GM18517 (cell line): ENCODE results near the gene ABHD8.
"Not testable (repeated sequence)": the region's sequence is repeated elsewhere in the genome, so short reads cannot be mapped to it uniquely, and the experiment has no call there.

Experiments
- ATAC-seq: cut with Tn5 transposase; IDR thresholded peaks from one replicate; pipeline ENCODE4 v1.9.1; 2021; ENCODE audit warnings: mild to moderate bottlenecking, moderate library complexity; ENCODE audit not compliant: unreplicated experiment

Gene ABHD8

DNA sequence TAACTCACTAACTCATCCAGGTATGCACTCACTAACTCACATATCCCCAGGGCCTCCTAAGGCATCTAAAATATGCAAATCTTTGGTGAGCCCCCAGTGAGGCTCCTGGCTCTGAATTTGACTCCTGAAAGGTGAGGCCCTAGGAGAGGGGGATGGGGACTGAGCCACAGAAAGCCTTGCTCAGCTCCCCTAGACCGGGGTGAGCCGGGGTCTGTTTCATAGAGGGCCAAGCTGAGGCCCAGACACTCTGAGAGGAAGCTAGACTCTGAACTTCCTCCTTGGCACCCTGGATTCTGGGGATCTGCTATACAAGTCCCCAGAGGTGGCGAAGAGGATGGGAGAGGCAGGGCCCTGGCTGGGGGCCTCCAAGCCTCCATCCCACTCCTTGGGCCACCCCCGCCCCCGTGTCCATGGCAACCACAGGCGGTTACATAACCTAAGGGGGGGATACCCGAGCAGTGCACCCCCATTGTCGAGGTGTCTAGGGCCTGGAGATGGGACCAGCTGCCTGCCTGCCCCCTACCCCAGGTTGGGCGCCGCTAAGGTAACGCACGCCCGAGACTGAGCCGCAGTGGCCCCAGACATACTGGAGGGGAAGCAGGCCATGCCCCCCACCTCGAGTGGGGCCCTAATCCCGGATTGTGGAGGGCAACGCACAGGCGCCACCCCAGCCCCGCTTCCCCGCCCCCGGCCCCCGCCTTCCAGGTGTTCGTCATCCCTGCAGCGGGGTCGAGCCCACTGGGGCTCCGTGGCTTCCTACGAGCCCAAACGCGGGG is 646 bp downstream of the ABHD8 start:
- ATAC-seq, result no peak

DNA sequence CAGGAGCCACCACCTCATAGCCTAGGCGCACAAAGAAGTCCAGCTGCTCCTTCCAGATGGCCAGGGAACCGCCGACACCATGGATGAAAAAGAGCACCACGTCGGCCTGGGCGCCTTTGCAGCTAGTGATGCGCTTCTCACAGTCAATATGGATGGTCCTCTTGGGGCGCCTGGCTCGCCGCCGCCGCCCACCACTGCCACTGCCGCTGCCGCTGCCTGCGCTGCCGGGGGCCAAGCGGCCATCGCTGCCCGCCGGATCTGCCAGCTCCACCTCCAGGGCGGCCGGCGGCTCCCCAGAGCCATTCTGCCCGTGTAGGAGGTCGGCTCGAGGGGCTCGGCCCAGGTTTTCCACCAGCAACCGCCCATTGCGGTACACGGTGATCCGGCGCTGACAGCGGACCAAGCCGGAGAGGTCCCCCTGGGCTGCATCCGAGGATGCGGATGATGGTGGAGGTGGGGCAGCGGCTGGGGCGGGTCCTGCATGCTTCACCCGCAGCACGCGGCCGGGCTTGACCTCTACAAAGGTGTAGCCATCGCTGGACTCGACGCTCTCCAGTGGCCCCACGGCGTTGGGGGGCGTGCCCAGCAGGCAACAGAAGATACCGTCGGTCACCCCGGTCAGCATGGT is 2.1 kb downstream of the ABHD8 start:
- no peak for ATAC-seq

DNA sequence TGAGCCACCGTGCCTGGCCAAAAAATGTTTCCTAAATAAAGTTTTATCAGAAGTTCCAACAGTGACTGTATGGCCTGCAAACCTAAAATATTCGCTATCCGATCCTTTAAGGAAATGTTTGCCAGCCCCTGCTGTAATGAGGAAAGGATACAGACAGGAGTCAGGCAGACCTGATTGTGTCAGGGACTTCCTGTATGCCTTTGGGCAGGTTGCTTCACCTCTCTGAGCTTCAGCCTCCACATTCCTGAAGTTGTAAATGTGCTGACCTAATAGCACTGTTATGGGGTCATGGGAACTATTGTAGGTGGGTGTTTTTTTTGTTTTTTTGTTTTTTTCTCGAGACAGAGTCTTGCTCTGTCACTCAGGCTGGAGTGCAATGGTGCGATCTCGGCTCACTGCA is 6.2 kb downstream of the ABHD8 start:
- ATAC-seq, result no peak

DNA sequence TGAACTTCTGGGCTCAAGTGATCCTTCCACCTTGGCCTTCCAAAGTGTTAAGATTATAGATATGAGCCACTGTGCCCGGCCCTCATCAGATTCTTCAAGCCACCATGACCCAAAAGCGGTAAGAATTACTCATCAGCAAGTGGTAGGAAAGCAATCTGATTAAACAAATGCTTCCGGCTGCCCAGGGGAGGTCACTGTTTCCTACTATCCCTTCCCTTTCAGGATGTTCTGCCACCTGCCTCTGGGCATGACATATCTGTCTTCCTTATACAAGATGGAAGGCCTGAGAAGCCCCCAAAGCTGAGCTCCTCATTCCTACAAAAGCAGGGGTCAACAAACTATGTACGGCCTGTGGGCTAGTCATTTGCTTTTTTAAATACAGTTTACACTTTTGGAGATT is 7.0 kb downstream of the ABHD8 start:
- ATAC-seq, result no peak

DNA sequence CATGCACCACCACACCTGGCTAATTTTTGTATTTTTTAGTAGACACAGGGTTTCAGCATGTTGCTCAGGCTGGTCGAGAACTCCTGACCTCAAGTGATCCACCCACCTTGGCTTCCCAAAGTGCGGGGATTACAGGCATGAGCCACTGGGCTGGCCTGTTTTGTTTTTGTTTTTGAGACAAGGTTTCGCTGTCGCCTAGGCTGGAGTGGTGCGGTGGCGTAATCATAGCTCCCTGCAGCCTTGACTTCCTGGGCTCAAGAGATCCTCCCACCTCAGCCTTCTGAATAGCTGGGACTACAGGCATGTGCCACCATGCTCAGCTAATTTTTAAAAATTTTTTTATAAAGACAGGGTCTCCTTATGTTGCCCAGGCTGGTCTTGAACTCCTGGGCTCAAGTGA is 7.7 kb downstream of the ABHD8 start:
- not testable (repeated sequence) for ATAC-seq

DNA sequence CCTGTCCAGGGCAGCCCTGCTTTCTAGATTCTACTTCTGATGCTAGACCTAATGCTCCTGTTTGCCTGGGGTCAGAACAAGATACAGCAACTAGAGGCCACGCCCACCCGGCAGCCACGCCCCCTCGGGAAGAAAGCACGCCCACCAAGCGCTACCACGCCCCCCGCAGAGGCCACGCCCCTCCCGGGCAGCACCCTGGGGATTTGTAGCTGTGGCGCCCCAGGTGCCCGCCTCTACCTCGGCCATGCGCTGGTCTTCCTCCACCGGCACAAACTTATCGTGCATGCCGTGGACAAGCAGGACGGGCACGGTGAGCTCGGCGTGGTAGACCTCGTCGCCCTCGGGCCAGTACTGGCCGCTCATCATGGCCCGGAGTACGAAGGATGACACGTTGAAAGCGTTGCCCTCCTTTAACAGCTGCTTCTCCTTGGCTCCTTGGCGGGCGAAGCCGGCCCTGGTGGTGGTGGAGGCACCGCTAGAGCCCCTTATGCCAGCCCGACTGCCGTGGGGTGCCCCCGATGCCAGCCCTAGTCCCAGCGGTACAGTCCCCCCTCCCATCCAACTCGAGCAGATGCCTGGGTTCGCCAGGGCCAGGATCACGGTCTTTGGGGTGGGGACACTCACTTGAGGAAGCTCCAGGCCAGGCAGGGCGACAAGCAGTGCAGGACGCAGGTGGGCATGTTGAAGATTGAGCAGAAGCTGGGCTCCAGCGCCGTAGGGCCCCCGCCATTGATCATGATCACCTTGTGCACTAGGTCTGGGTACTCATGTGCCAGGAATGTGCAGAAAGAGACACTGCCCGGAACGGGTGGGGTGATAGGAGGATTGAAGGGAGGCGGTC is 9.0 kb downstream of the ABHD8 start:
- ATAC-seq, result no peak

DNA sequence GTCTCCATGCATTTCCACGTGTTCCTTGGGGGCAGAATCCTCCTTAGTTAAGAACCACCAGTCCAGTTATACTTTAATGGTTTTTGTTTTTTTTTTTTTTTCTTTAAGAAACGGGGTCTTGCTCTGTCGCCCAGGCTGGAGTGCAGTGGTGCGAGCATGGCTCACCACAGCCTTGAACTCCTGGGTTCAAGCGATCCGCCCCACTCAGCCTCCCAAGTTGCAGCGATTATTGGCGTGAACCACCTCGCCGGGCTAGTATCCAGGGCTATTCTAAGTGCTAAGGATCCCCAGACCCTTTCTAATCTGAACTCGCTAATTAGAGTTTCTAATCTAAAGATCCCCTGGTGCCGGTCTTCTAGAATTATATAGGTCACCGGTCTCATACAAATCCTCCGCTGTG is 9.6 kb downstream of the ABHD8 start:
- ATAC-seq, result no peak

DNA sequence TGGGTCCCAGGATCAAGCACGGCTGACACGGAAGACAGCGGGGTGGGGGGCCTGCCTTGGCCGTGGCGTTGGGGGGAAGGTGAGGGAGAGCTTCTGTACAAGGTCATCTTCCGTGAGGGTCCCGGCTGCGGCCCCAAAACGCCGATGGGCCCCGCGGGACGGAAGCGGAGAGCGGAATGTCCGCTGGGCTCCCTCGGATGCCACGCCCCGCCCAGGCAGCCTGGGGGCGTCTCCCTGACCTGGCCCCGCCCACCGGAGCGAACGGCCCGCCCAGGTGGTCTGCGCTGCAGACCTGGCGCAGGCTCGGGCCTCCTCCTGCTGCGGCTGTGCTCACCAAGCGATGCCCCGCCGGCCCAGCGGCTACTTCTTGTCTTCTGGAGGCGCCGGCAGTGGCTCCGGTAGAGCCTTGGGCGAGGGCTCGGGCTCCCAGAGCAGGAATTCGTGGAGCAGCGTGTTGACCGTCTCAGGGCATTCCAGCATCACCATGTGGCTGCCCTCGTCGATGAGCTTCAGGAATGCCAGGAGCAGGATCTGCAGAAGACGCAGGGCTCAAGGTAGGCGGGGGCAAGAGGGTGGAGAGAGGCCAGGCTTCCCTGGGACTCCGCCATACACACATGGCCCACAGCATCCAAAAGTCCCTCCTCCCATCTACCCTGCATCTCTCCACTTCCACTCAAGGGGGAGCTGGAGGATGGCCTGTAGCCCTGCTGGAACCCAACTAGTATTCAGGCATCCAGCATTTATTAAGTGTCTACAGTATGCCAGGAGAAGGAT is 10.7 kb downstream of the ABHD8 start:
- ATAC-seq, result peak; percentile 85

DNA sequence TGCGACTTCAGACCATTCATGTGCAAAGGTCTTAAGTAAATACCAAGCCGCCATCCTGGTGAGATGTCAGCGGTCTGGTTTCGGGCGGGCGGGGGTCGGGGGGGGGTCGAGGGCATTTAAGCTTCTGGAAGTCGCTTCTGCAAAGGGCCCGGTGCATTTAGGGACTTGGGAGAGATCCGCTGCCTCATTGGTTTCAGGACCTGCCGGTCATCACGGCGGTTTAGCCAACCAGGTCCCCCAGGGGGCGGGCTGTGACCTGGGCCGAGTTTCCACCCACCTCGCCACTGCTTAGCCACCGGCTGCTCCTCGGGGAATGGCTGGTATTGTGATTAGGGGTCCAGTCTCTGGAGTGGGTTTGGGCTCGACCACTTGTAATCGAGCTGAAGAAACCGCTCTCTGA is 13.7 kb downstream of the ABHD8 start:
- ATAC-seq, result no peak

DNA sequence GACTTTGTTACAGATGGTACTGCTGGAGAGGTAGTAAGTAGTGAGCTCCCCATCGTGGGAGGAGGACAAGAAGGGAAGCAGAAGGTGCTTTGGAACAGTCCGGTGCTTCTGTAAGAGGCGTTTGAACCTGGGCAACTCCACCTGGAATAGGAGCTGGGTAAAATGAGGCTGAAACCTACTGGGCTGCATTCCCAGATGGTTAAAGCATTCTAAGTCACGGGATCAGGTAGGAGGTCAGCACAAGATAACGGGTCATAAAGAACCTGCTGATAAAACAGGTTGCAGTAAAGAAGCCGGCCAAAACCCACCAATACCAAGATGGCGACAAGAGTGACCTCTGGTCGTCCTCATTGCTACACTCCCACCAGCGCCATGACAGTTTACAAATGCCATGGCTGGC is 16.5 kb downstream of the ABHD8 start:
- ATAC-seq, result no peak

DNA sequence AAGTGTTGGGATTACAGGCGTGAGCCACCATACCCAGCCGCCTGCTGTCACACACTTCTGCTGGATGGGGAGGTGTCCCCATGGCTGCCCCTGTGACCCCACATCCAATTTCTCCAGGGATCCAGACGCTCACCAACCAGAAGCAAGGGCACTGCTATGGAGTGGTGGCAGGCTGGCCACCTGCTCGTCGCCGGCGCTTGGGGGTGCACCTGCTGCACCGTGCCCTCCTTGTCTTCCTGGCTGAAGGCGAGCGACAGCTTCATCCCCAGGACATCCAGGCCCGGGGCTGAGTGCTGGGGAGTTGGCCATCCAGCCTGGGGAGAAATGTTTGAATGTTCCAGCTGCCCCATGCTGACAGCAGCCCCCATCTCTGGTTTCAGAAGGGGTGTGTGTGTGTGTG is 17.0 kb downstream of the ABHD8 start:
- no peak for ATAC-seq

DNA sequence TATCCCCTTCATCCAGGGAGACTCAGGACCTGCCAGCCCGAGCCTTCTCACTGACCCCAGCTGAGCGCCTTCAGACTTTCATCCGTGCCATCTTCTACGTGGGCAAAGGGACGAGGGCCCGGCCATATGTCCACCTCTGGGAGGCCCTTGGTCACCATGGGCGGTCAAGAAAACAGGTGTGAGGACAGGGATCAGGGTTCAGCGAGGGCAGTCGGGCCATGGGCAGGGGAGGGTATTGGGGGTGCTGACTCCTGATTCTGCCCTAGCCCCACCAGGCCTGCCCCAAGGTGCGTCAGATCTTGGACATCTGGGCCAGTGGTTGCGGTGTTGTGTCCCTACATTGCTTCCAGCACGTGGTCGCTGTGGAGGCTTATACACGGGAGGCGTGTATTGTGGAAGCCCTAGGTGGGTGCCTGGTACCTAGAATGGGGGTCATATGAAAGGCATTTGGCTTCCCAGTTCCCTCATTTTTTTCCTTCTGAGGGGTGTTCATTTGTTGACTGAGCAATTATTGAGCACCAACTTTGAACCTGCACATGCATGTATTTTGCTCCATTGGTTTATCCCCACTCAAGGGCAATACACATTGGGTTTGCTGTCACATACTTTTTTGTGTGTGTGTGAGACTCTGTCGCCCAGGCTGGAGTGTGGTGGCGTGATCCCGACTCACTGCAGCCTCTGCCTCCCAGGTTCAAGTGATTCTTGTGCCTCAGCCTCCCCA is 17.6 kb downstream of the ABHD8 start:
- ATAC-seq, result no peak

DNA sequence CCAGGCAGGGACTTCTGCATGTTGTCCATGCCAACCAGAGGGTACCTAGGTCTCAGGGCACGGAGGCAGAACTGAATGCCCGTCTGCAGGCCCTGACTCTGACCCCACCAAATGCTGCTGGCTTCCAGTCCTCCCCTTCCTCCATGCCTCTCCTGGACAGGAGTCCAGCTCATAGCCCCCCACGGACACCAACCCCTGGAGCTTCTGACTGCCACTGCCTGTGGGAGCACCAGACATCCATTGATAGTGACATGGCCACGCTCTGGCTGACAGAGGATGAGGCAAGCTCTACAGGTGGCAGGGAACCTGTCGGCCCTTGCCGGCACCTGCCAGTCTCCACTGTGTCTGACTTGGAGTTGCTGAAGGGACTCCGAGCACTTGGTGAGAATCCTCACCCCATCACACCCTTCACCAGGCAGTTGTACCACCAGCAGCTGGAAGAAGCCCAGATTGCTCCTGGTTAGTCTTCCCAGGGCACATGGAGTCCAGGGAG is 19.7 kb downstream of the ABHD8 start:
- ATAC-seq, result no peak

DNA sequence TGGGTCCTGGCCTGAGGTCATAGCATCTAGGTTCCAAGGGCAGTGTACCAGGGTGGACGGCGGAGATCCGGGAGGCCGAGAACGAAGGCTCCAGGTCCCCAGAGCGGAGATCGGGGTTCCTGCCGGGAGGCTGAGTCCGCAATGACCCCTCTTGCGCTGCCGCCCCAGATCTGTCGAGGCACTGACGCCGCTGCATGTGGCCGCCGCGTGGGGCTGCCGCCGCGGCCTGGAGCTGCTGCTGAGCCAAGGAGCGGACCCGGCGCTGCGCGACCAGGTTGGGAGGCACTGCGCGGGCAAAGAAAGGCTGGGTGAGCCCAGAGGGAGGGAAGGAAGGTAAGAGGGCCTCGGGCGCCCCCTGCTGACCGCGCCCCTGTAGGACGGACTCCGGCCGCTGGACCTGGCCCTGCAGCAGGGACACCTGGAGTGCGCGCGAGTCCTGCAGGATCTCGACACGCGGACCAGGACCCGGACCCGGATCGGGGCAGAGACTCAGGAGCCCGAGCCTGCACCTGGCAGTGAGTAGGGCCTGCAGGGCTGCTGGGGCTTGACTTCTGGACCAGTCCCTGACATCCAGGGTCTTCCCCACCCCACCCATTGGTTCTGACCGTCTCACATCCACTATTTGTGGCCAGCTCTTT is 20.6 kb downstream of the ABHD8 start:
- ATAC-seq, result no peak

DNA sequence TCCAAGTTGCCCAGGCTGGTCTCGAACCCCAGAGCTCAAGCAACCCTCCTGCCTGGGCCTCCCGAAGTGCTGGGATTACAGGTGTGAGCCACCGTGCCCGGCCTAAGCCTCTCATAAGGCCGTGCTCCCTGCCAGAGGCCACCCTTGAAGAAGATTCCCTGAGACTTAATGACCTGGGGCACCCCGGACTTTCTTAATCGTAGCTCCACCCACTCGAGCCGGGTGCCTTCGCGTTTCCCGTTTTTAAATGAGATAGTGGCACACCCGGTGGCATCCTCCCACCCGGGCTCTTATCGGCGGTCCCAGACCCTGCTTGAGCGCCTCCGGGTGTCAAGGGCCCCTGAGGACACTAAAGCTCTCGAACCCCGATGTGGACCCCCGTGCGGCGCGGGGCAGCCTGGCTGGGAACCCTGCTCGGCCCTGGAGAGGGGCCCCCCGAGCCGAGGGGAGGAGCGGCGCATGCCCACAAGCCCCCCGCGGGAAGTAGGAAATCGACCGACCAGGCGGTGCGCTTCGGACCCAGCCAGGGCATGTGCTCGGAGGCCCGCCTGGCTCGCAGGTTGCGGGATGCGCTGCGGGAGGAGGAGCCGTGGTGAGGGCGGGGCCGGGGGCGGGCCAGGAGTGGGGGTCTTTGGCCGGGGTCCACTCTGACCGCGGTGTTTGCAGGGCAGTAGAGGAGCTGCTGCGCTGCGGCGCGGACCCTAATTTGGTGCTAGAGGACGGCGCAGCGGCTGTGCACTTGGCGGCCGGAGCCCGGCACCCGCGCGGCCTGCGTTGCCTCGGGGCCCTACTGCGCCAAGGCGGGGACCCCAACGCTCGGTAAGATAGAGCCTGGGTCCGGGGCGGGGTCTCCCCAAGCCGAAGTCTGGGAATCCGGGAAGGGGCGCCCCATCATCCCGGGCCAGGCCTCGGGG is 21.6 kb downstream of the ABHD8 start, which contains the start of gene ANKLE1:
ANKLE1 (plus strand) TSS at position 511 of the 914 bp plus-strand sequence; CDS start at position 531, 20 bp downstream.
- ATAC-seq, result no peak

DNA sequence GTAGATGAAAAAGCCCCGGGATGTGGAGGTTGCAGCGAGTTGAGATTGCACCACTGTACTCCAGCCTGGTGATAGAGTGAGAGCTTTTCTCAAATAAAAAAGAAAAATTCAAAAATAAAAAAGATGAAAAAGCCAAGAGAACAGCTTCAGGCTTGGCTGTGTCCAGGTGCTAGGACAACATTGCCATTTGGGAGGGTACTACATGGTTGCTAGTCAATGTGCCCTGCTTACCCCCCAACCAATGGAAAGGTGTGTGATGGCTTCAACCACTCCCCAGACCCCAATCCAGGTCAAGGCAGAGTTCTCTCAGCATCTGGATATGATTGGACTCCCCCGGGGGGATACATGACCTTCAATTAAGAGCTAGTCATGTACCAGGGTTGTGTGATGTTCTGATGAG is 23.8 kb downstream of the ABHD8 start:
- ATAC-seq, result no peak

DNA sequence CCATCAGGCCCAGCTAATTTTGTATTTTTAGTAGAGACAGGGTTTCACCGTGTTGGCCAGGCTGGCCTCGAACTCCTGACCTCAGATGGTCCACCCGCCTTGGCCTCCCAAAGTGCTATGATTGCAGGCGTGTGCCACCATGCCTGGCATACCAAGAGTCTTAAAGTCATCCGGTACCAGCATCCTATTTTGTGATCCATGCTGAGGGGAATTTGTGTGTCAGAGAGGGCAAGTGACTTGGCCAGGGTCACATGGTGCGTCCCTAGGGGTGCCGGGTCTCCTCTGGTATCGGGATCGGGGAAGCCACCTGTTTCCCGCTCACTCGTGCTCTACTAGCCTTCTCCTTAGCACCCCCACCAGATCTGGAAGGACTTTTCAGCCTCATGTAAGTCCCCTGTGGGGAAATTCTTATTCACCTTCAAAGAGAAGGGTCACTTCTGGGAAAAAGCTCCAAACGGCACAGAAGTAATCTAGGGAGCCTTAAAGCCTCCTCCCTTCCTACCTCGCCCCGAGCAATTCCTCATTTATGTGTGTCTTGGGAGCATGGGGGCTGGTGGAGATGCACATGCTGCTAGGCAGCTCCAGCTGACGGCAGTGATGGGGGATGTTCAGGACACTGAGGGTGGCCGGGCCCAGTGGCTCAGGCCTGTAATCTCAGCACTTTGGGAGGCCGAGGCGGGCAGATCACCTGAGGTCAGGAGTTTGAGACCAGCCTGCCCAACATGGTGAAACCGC is 27.6 kb downstream of the ABHD8 start:
- ATAC-seq, result no peak

DNA sequence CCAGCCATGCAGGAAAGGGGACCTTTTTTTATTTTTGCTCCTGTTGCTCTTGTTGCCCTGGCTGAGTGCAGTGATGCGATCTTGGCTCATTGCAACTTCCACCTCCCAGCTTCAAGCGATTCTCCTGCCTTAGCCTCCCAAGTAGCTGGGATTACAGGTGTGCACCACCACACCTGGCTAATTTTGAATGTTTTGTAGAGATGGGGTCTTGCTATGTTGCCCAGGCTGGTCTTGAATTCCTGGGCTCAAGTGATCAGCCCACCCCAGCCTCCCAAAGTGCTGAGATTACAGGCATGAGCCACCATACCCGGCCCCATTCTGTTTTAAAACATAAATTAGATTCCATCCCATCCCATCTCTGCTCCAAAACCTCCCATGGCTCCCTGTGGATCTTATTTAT is 28.3 kb downstream of the ABHD8 start:
- not testable (repeated sequence) for ATAC-seq
